ENCODE measurements around the gene ARFGAP1. TPM values are rescaled to one million over a fixed set of nuclear protein-coding genes. Genes with fewer than 3 reads are reported as not detected.

ARFGAP1 gene
- total and polyA plus RNA-seq, 10 of the 15 experiments (the other 5 are each of a cell fraction or from before 2014, with no cell fraction given) = 0.45 to 79.9 (median 30.8) TPM

GRCh38 chr20:63333241-63333836, 60.7 kb downstream of the ARFGAP1 start:
- CTCF ChIA-PET = no interaction called here
- intact Hi-C loops (cut with micrococcal nuclease; ENCODE audit: unreplicated experiment) = no loop called here
- Histone ChIP-seq H2AFZ (ENCODE audit: control insufficient read depth, low read depth, low read length) (no peak overlapping the region), H3K79me2 (ENCODE audit: control insufficient read depth, insufficient read depth, low read length) (no peaks in the 10 kb centered on the region), H3K36me3 (ENCODE audit: control insufficient read depth in 2 of 2, insufficient read depth in 2 of 2, low read length in 1 of 2) (no peaks in the 10 kb centered on the region), H3K9ac (ENCODE audit: control insufficient read depth, insufficient read depth, low read length) (no peak overlapping the region), H3K27ac (ENCODE audit: control insufficient read depth, insufficient read depth) (no peak overlapping the region), H3K27me3 (replicated peaks in 1 of 2; ENCODE audit: control insufficient read depth in 2 of 2, insufficient read depth in 2 of 2, low read length in 1 of 2) (no peaks in the 10 kb centered on the region), H3K4me1 (ENCODE audit: control insufficient read depth, insufficient read depth, low read length) (no peaks in the 10 kb centered on the region), H4K20me1 (ENCODE audit: control insufficient read depth, insufficient read depth) (no peaks in the 10 kb centered on the region), H3K4me3 (no peak overlapping the region), H3K9me3 (replicated peaks; ENCODE audit: control insufficient read depth, insufficient read depth, low read length) (peaks cover 2% of the 10 kb centered on the region; the same call in 2 of the 3 replicates), H3K4me2 (ENCODE audit: control insufficient read depth, insufficient read depth) (no peak overlapping the region)
- RAD21 ChIA-PET (ENCODE audit: unreplicated experiment) = no interaction called here
- DNase-seq (ENCODE audit: low read depth, low spot score) (no peak), FAIRE-seq (no peak), ATAC-seq (no peak)
- 72% methylated on average over 13 of the region's 19 CpGs for WGBS (ENCODE audit: insufficient coverage, insufficient replicate concordance, low lambda C conversion rate, missing lambda C conversion rate)
- POLR2A ChIA-PET = no interaction called here
- TF ChIP-seq TAF1 (IDR thresholded peaks at IDR 0.05; ENCODE audit: borderline replicate concordance, low read depth, low read length) (no peak), TBL1XR1 (IDR thresholded peaks at IDR 0.05; ENCODE audit: low read depth, low read length) (no peak), STAT3 (IDR thresholded peaks at IDR 0.05; ENCODE audit: low read depth, low read length) (no peak), HDAC6 (IDR thresholded peaks at IDR 0.05; ENCODE audit: unreplicated experiment) (no peak), ZNF592 (IDR thresholded peaks at IDR 0.05) (no peak)
- SMC1A ChIA-PET (ENCODE audit: uncharacterized antibody, unreplicated experiment) = no interaction called here
- in situ Hi-C loops (cut with MboI) = no loop called here
- BruUV-seq (replicated peaks) = no TSS peak

Data from GM12878 (cell line).